Adrenal gland (tissue), 12 donors: ENCODE measurements around the gene GARS1. TPM values are rescaled to one million over a fixed set of nuclear protein-coding genes. Genes with fewer than 3 reads are reported as not detected.
A peak's percentile ranks its signal among the peaks of the same experiment; 100 is the strongest.

Source experiments
- DNase-seq, 7 donors: peaks; one replicate each; pipeline ENCODE4 v3.0.0-alpha.2; 2019 to 2020
- H3K27ac ChIP-seq, 5 donors: fragments of 200-600 bp; sonication (generic) in 4 of 5; 1 replicate in 3 of 5; 2 replicates in 2 of 5; pipeline versions ENCODE4 v1.5.1 to v1.8.0; 2016 to 2020; ENCODE audit warnings: mild to moderate bottlenecking in 1 of 5
- H3K27me3 ChIP-seq: fragments of 200-600 bp; 2 replicates; pipeline ENCODE4 v1.8.0; 2021
- H3K36me3 ChIP-seq, 2 donors: fragments of 200-600 bp; replicated peaks in 1 of 2; 1 replicate in 1 of 2; 2 replicates in 1 of 2; pipeline versions ENCODE4 v1.5.1 to v1.8.0; 2018 to 2022
- H3K4me1 ChIP-seq, 2 donors: fragments of 200-600 bp; replicated peaks in 1 of 2; 1 replicate in 1 of 2; 2 replicates in 1 of 2; pipeline versions ENCODE4 v1.5.1 to v1.8.0; 2018 to 2021
- H3K4me3 ChIP-seq, 4 donors: fragments of 200-600 bp; sonication (generic) in 3 of 4; one replicate each; pipeline ENCODE4 v1.5.1; 2016 to 2018
- H3K9me3 ChIP-seq, 3 donors: fragments of 200-600 bp; sonication (generic) in 1 of 3; replicated peaks in 1 of 3; 1 replicate in 2 of 3; 2 replicates in 1 of 3; pipeline versions ENCODE4 v1.5.1 to v1.8.0; 2016 to 2021
- POLR2A ChIP-seq, 2 donors: fragments of 450-650 bp; IDR thresholded peaks; one replicate each; pipeline ENCODE4 v1.6.1; 2017; ENCODE audit warnings: antibody characterized with exemption in 2 of 2, mild to moderate bottlenecking in 2 of 2, moderate library complexity in 1 of 2
- WGBS, 4 donors: extraction: QIAGEN DNeasy Blood & Tissue Kit in 2 of 4; methylation state at CpG; one replicate each; pipeline versions ENCODE4 v1.1.5 to v1.1.7; 2013 to 2017; 5-methylcytosine and 5-hydroxymethylcytosine counted together
- intact Hi-C, 2 donors: fragments of 100-400 bp; cut with DNase I; formaldehyde crosslinking; loops; one replicate each; pipeline versions ENCODE4 v1.14.1 to v1.15.0; 2022 to 2023
- polyA plus RNA-seq, 3 donors: library from polyadenylated mRNA; stranded (reverse); fragments of 200-250 nt in 2 of 3; fragments of 350-450 nt in 1 of 3; fragmentation: Illumina TruSeq in 1 of 3; extraction: RNeasy Lipid Tissue Mini Kit (QIAGEN cat#74804) in 1 of 3; gene quantifications; one replicate each; pipeline ENCODE4 v1.2.3, GENCODE V29; 2013 to 2014
- total RNA-seq, 9 donors: library from RNA; depleted of rRNA in 4 of 9; stranded (reverse); fragments of >200 nt in 4 of 9; fragments of 120-200 nt in 1 of 9; fragmentation: NEBNext Ultra II Directional in 1 of 9; extraction: Animal tissue kit (Norgen Biotek cat#: 25700) in 1 of 9; gene quantifications; one replicate each; pipeline versions ENCODE4 v1.1.0 to v1.2.4, GENCODE V29; 2013 to 2023
- TF ChIP-seq, protein P1 (sequence below), 6 experiments: fragments of 450-650 bp in 4 of 6; fragments of 200-600 bp in 2 of 6; sonication (generic) in 1 of 6; IDR thresholded peaks; 1 replicate in 5 of 6; 2 replicates in 1 of 6; pipeline versions ENCODE4 v1.5.1 to v1.8.0; 2016 to 2021; ENCODE audit warnings: antibody characterized with exemption in 6 of 6, mild to moderate bottlenecking in 2 of 6, moderate library complexity in 1 of 6
- donor health status: healthy with polysubstance abuse.
- donor health status: Bipolar disorder and iron deficiency.
- donor health status: DM: yes; HTN: yes; CAD: no.
- donor health status: DM: no; HTN: no; CAD: no.
- donor health status: DM: no; HTN: no; CAD: no.
- donor health status: DM: yes; HTN: yes; CAD: no.

Gene GARS1
- total and polyA plus RNA-seq, 12 donors = 36.3 to 188 (median 69.4) TPM

DNA sequence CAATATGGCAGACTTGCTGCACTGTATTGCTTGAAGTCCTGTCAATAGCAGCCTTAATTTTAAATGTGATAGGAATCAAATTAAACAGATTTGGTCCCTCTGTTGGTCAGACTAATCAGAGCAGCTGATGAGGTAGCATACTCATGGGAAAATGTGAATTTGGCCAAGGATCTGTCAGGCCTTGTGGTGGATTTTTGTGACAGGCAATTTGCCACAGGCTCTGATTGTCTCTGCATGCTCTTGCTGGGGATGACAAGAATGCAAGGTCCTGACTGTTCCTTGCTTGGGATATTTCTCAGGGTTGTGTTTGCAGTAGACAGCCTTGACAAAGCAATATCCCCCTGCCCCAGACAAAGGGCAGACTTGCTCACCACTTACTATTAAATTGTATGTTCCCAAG lies 41.5 kb upstream of the GARS1 start:
- Histone ChIP-seq H3K4me1 (peaks cover 11 to 19% of the 10 kb centered on the region in 2 donors), H3K4me3 (no peak overlapping the region), H3K36me3 (no peaks in the 10 kb centered on the region), H3K9me3 (no peaks in the 10 kb centered on the region), H3K27me3 (no peaks in the 10 kb centered on the region), H3K27ac (no peak overlapping the region)
- DNase-seq = no peak
- intact Hi-C loops = no loop called here
- TF ChIP-seq POLR2A (IDR thresholded peaks at IDR 0.05) = no peak
- TF ChIP-seq, protein P1, sequence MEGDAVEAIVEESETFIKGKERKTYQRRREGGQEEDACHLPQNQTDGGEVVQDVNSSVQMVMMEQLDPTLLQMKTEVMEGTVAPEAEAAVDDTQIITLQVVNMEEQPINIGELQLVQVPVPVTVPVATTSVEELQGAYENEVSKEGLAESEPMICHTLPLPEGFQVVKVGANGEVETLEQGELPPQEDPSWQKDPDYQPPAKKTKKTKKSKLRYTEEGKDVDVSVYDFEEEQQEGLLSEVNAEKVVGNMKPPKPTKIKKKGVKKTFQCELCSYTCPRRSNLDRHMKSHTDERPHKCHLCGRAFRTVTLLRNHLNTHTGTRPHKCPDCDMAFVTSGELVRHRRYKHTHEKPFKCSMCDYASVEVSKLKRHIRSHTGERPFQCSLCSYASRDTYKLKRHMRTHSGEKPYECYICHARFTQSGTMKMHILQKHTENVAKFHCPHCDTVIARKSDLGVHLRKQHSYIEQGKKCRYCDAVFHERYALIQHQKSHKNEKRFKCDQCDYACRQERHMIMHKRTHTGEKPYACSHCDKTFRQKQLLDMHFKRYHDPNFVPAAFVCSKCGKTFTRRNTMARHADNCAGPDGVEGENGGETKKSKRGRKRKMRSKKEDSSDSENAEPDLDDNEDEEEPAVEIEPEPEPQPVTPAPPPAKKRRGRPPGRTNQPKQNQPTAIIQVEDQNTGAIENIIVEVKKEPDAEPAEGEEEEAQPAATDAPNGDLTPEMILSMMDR (IDR thresholded peaks at IDR 0.05) = no peak

DNA sequence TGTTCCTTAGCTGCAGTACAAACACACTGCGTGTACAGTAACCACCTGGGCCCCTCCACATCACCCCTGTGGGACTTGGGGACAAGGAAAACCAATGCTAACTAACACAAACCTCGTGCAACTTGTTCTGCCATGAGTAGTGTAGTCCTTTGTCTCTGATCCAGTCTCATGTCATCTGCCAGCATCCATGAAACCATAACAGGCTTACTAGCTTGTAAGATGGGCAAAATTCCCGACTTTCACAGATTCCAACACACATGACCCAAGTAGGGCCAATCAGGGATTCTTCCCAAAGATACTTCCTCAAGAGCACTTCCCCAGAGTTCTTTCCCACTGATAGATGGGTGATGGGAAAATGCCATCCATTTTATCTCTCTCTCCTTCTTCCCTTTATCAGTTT lies 41.1 kb upstream of the GARS1 start:
- WGBS, 4 donors = 89 to 93% (median 90%) methylated on average over 3 of the region's 3 CpGs
- intact Hi-C loops = no loop called here
- no peak for DNase-seq
- TF ChIP-seq, protein P1 (IDR thresholded peaks at IDR 0.05) = no peak
- no peak for TF ChIP-seq POLR2A (IDR thresholded peaks at IDR 0.05)
- H3K4me1 ChIP-seq = peaks cover 11 to 19% of the 10 kb centered on the region in 2 donors
- no peak overlapping the region for H3K4me3 ChIP-seq
- no peaks in the 10 kb centered on the region for H3K27me3 ChIP-seq
- H3K9me3 ChIP-seq = no peaks in the 10 kb centered on the region
- H3K27ac ChIP-seq = no peak overlapping the region
- H3K36me3 ChIP-seq = no peaks in the 10 kb centered on the region

DNA sequence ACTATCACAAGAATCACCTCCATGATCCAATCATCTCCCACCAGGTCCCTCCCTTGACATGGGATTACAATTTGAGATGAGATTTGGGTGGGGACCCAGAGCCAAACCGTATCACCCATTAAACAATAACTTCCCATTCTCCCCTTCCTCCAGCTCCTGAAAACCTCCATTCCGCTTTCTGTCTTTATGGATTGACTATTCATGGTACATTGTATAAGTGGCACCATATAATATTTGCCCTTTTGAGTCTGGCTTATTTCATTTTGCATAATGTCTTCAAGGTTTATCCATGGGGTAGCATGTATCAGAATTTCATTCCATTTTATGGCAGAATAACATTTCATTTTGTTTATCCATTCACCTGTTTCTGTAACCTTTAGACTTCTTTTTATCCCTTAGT lies 39.2 kb upstream of the GARS1 start:
- no peaks in the 10 kb centered on the region for H3K27me3 ChIP-seq
- no peaks in the 10 kb centered on the region for H3K9me3 ChIP-seq
- no peak overlapping the region for H3K4me3 ChIP-seq
- no peak overlapping the region for H3K27ac ChIP-seq
- DNase-seq = no peak
- intact Hi-C loops = no loop called here
- no peaks in the 10 kb centered on the region for H3K36me3 ChIP-seq
- TF ChIP-seq, protein P1 (IDR thresholded peaks at IDR 0.05) = no peak
- no peak for TF ChIP-seq POLR2A (IDR thresholded peaks at IDR 0.05)
- H3K4me1 ChIP-seq = peaks cover 11 to 15% of the 10 kb centered on the region in 2 donors
- 94 to 98% (median 96%) methylated on average over 2 of the region's 2 CpGs for WGBS, 4 donors

DNA sequence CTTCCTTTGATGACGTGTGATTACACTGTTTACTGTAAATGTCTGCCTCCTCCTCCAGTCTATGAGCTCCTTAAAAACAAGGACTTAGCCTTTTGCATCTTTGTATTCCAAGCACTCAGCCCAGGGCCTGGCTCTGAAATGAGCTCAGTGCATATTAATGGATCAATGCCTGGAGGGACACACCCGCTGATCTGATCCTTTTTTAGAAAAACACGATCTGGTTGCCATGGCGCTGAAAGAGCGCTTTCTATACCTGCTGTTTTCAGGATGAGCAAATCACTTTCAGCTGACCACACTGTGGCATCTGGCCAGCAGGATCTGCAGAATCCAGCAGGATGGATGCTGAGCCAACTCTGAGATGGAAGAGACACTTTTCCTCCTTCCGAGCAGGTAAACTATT lies 37.8 kb upstream of the GARS1 start:
- Histone ChIP-seq H3K27me3 (no peaks in the 10 kb centered on the region), H3K4me1 (peaks cover 0 to 5% of the 10 kb centered on the region in 2 donors), H3K4me3 (no peak overlapping the region), H3K9me3 (no peaks in the 10 kb centered on the region), H3K36me3 (no peaks in the 10 kb centered on the region), H3K27ac (peak overlapping the region in 1 of 5 donors; percentile 72)
- 78 to 88% (median 80%) methylated on average over 6 of the region's 6 CpGs for WGBS, 4 donors
- DNase-seq = peak in 2 of 7 donors; percentile 47 to 91
- intact Hi-C loops = no loop called here
- TF ChIP-seq POLR2A (IDR thresholded peaks at IDR 0.05) = no peak
- TF ChIP-seq, protein P1 (IDR thresholded peaks at IDR 0.05) = no peak
